IPS-15b (cell line): ENCODE data around the gene GTPBP10.

ENCODE experiments used
- H3K27me3 ChIP-seq: one replicate; pipeline ENCODE4 v1.6.1; 2013; ENCODE audit warnings: low read length; ENCODE audit not compliant: control insufficient read depth, insufficient read depth
- H3K36me3 ChIP-seq: one replicate; pipeline ENCODE4 v1.6.1; 2013; ENCODE audit warnings: low read length; ENCODE audit not compliant: control insufficient read depth, insufficient read depth
- H3K4me1 ChIP-seq: one replicate; pipeline ENCODE4 v1.6.1; 2013; ENCODE audit warnings: mild to moderate bottlenecking, low read length; ENCODE audit not compliant: control insufficient read depth, insufficient read depth
- H3K4me3 ChIP-seq: one replicate; pipeline ENCODE4 v1.5.1; 2013; ENCODE audit warnings: low read depth, low read length
- H3K9ac ChIP-seq: one replicate; pipeline ENCODE4 v1.6.1; 2013; ENCODE audit warnings: low read depth, mild to moderate bottlenecking, low read length
- H3K9me3 ChIP-seq: one replicate; pipeline ENCODE4 v1.6.1; 2013; ENCODE audit warnings: mild to moderate bottlenecking, low read length; ENCODE audit not compliant: control insufficient read depth, insufficient read depth

Gene GTPBP10

DNA sequence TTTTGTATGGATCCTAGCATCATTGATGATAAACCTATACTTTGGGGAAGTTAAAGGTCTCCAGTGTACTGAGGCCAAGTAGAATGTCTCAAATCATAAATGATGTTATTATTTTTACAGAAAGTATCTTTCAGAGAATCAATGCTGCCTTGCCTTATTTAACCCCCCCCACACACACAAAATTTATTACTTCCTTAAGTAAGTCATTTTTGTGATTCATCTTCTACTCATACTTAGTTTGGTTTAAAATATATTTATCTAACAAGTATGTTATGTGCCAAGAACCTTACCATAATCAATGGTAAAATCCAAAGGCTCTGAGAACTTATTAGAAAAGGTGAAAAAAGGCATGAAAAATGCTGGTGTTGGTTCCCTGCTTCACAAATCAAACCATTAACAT is 37.9 kb downstream of the GTPBP10 start:
- H3K36me3 ChIP-seq = no peaks in the 10 kb centered on the region
- no peaks in the 10 kb centered on the region for H3K27me3 ChIP-seq
- H3K4me3 ChIP-seq = no peak overlapping the region
- H3K9ac ChIP-seq = no peak overlapping the region
- no peaks in the 10 kb centered on the region for H3K9me3 ChIP-seq
- no peaks in the 10 kb centered on the region for H3K4me1 ChIP-seq

- Histone ChIP-seq H3K9ac (no peak overlapping the region), H3K36me3 (no peaks in the 10 kb centered on the region), H3K27me3 (no peaks in the 10 kb centered on the region), H3K9me3 (no peaks in the 10 kb centered on the region), H3K4me1 (no peaks in the 10 kb centered on the region), H3K4me3 (no peak overlapping the region)
Measured at GRCh38 chr7:90387470-90388240, 41.1 kb downstream of the GTPBP10 start.

DNA sequence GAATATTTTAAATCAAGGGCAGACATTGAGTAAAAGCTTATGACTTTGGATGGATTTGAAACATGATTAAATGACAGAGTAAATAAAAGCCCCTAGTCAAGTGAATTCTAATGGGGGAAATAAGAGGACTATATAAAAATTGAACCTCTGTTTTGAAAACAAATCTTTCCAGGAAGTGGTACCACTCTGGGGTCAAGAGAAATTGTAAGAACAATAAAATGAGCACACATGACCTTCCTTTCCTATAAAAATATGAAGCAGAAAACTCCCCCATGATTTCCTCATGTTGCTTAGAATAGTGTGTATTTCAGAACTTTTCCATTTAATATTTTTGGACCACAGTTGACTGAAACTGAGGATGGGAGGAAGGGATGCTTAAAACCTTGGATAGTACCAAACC is 44.4 kb downstream of the GTPBP10 start:
- no peaks in the 10 kb centered on the region for H3K9me3 ChIP-seq
- no peaks in the 10 kb centered on the region for H3K4me1 ChIP-seq
- no peaks in the 10 kb centered on the region for H3K36me3 ChIP-seq
- no peaks in the 10 kb centered on the region for H3K27me3 ChIP-seq
- no peak overlapping the region for H3K9ac ChIP-seq
- no peak overlapping the region for H3K4me3 ChIP-seq

- no peaks in the 10 kb centered on the region for H3K9me3 ChIP-seq
Measured at GRCh38 chr7:90391488-90391887, 45.0 kb downstream of the GTPBP10 start.

GRCh38 chr7:90396420-90396819 is 49.9 kb downstream of the GTPBP10 start:
- Histone ChIP-seq H3K9me3 (no peaks in the 10 kb centered on the region), H3K27me3 (no peaks in the 10 kb centered on the region), H3K36me3 (no peaks in the 10 kb centered on the region), H3K4me3 (no peak overlapping the region), H3K4me1 (no peaks in the 10 kb centered on the region), H3K9ac (no peak overlapping the region)

More at GRCh38 chr7:90391488-90391887, 45.0 kb downstream of the GTPBP10 start:
- no peaks in the 10 kb centered on the region for H3K27me3 ChIP-seq
- H3K4me1 ChIP-seq = no peaks in the 10 kb centered on the region
- no peak overlapping the region for H3K9ac ChIP-seq
- no peaks in the 10 kb centered on the region for H3K36me3 ChIP-seq
- no peak overlapping the region for H3K4me3 ChIP-seq

DNA sequence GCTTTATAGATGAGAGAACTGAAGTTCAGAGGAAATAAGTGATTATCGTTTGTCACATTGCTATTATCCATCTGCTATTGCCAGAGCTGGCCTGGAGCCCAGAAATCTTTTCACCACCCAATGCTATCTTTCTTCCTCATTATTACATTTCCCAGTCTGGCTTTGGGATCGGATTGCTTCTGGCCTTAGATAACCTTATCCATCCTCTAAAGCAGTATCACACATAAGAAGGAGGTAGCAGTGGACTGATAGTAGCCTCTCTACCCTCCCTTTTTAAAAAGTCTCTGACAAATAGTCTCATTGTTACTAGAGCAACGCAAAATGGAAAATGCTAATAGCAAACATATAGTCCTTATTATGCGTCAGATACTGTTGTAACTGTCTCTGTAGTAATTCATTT is 55.5 kb downstream of the GTPBP10 start:
- H3K4me3 ChIP-seq = no peak overlapping the region
- no peak overlapping the region for H3K9ac ChIP-seq
- H3K9me3 ChIP-seq = no peaks in the 10 kb centered on the region
- peaks cover 2% of the 10 kb centered on the region for H3K4me1 ChIP-seq
- H3K27me3 ChIP-seq = no peaks in the 10 kb centered on the region
- H3K36me3 ChIP-seq = no peaks in the 10 kb centered on the region

GRCh38 chr7:90402785-90403173 is 56.3 kb downstream of the GTPBP10 start:
- H3K36me3 ChIP-seq = peaks cover under 1% of the 10 kb centered on the region
- peaks cover 2% of the 10 kb centered on the region for H3K4me1 ChIP-seq
- peak overlapping the region; percentile 56 for H3K9ac ChIP-seq
- H3K9me3 ChIP-seq = no peaks in the 10 kb centered on the region
- H3K27me3 ChIP-seq = no peaks in the 10 kb centered on the region
- peak overlapping the region; percentile 94 for H3K4me3 ChIP-seq

DNA sequence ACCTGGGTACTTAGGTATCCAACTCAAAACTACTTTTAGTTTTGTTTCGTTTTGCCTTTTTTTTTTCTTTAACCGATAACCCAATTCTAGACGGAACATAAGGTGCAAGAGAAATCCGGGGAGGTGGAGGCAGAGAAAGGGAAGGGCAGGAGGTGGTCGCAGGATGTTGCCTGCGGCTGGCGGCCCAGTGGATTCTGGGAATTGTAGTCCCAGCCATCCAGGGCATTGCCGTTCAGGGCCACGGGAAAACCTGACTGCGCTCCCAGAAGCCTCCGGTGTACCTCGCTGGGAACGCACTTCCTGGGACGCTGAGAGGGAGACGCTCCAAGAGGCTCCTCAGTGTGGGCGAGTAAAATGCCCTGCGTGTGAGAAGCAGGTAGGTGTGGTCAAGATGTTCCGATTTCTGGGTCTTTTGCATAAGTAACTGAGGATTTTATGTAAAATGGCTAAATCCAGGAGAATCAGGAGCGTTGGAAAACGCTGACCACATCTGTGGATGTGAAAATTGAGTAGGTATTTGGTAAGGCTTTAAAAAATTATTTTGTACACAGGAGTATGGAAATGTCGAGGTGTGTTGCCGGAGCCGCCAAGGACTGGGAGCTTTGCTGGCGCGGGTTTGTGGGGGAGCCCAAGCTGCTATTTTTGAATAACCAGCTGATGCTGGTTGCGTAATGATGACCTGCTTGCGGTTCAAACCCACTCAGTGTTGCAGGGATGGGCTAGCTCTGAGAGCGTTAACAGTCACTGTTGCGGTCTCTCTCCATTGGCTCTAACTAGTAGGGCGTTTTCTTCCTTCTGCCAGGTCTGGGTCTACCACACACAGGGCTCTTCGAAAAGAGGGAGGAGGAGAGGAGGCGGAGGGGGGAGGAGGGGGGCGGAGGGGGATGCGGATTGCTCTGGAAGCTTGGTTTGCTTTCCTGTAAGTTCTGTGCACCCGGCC is 56.9 kb downstream of the GTPBP10 start, which contains the start of gene CLDN12:
Gene CLDN12, plus strand, starts transcription at position 288 of the 940 bp plus-strand sequence. CDS start 9,216 bp downstream, outside the sequence.
- peak within 1 kb of the TSS; percentile 94 for H3K4me3 ChIP-seq

DNA sequence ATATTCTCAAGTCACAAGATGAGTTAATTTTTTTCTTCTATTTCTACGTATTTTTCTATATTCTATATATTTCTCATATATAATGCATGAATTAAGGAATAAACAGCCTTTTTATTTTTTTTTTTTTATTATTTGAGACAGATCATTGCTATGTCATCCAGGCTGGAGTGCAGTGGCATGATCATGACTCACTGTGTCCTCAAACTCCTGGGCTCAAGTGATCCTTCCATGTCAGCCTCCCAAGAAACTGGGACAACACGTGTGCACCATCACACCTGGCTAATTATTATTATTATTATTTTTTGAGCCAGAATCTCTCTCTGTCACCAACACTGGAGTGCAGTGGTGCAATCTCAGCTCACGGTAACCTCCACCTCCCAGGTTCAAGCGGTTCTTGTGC is 58.3 kb downstream of the GTPBP10 start:
- Histone ChIP-seq H3K9ac (no peak overlapping the region), H3K36me3 (peaks cover 8% of the 10 kb centered on the region), H3K4me1 (peaks cover 2% of the 10 kb centered on the region), H3K27me3 (no peaks in the 10 kb centered on the region), H3K4me3 (no peak overlapping the region), H3K9me3 (no peaks in the 10 kb centered on the region)

More for the DNA sequence above, 56.9 kb downstream of the GTPBP10 start, which contains the start of gene CLDN12:
- peaks cover 2% of the 10 kb centered on the region for H3K4me1 ChIP-seq
- peaks cover 2% of the 10 kb centered on the region for H3K36me3 ChIP-seq
- peak within 1 kb of the TSS; percentile 82 for H3K9ac ChIP-seq
- H3K27me3 ChIP-seq = no peaks in the 10 kb centered on the region
- no peaks in the 10 kb centered on the region for H3K9me3 ChIP-seq

DNA sequence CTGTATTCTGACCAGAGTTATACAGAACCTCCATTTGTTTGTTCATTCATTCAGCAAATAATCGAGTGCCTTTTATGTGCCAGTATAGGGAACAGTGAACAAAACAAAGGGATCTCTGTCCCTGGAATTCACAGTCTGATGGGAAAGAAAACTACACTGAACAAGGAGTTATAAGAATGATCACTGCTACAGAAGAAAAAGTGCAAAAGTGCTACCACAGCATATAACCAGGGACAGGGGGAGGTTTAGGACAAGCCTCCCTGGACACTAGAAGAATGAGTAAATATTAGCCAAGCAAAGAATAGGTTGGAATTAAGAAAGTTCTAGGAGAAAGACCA is 60.9 kb downstream of the GTPBP10 start:
- Histone ChIP-seq H3K9ac (no peak overlapping the region), H3K4me3 (no peak overlapping the region), H3K27me3 (no peaks in the 10 kb centered on the region), H3K4me1 (peaks cover 2% of the 10 kb centered on the region), H3K36me3 (peaks cover 8% of the 10 kb centered on the region), H3K9me3 (no peaks in the 10 kb centered on the region)

DNA sequence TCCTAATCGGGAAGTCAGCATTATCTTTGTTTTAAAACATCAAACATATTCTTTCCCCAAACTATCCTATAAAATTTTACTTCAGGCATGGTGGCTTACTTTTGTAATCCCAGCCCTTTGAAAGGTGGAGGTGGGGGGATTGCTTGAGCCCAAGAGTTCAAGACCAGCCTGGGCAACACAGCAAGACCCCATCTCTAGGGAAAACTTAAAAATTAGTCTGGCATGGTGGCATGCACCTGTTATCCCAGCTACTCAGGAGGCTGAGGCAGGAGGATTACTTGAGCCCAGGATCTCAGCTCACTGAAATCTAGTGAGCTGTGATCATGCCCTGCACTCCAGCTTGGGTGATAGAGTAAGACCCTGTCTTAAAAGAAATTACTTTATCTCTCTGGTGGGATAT is 61.6 kb downstream of the GTPBP10 start:
- no peak overlapping the region for H3K4me3 ChIP-seq
- no peak overlapping the region for H3K9ac ChIP-seq
- H3K27me3 ChIP-seq = no peaks in the 10 kb centered on the region
- peaks cover 12% of the 10 kb centered on the region for H3K36me3 ChIP-seq
- H3K9me3 ChIP-seq = no peaks in the 10 kb centered on the region
- H3K4me1 ChIP-seq = no peaks in the 10 kb centered on the region
